Osteocyte (in vitro differentiated cells): ENCODE measurements around the gene NDUFB8. TPM values are rescaled to one million over a fixed set of nuclear protein-coding genes. Genes with fewer than 3 reads are reported as not detected.
A peak's percentile ranks its signal among the peaks of the same experiment; 100 is the strongest.

Source experiments
- DNase-seq: peaks from one replicate; pipeline ENCODE4 v3.0.0; 2021; ENCODE audit warnings: mixed read lengths; ENCODE audit not compliant: unreplicated experiment; ENCODE audit errors: extremely low spot score
- H3K27ac Mint-ChIP-seq: one replicate; pipeline ENCODE4 v1.8.0; 2021; ENCODE audit warnings: mild to moderate bottlenecking, mixed read lengths; ENCODE audit not compliant: unreplicated experiment
- H3K27me3 Mint-ChIP-seq: one replicate; pipeline ENCODE4 v1.8.0; 2021; ENCODE audit warnings: mixed read lengths; ENCODE audit not compliant: unreplicated experiment
- H3K36me3 Mint-ChIP-seq: one replicate; pipeline ENCODE4 v1.8.0; 2021; ENCODE audit warnings: mixed read lengths; ENCODE audit not compliant: unreplicated experiment
- H3K4me1 Mint-ChIP-seq: one replicate; pipeline ENCODE4 v1.8.0; 2021; ENCODE audit warnings: mixed read lengths; ENCODE audit not compliant: unreplicated experiment
- H3K4me3 Mint-ChIP-seq: one replicate; pipeline ENCODE4 v1.8.0; 2021; ENCODE audit warnings: mild to moderate bottlenecking, moderate library complexity, mixed read lengths; ENCODE audit not compliant: unreplicated experiment
- H3K9me3 Mint-ChIP-seq: one replicate; pipeline ENCODE4 v1.8.0; 2021; ENCODE audit warnings: mixed read lengths; ENCODE audit not compliant: unreplicated experiment
- total RNA-seq: library from RNA; stranded (reverse); gene quantifications from 2 replicates; pipeline ENCODE4 v1.2.1, GENCODE V29; 2021
- TF ChIP-seq, protein P1 (sequence below): fragments of 200-600 bp; sonication (generic); IDR thresholded peaks from 2 replicates; pipeline ENCODE4 v1.5.0; 2021; ENCODE audit warnings: antibody characterized with exemption, mild to moderate bottlenecking, moderate library complexity

NDUFB8 gene
- total RNA-seq, 1 donor from 2014 or later, result 169 TPM

GRCh38 chr10:100528921-100529474 lies 673 bp downstream of the NDUFB8 start:
- TF ChIP-seq, protein P1, sequence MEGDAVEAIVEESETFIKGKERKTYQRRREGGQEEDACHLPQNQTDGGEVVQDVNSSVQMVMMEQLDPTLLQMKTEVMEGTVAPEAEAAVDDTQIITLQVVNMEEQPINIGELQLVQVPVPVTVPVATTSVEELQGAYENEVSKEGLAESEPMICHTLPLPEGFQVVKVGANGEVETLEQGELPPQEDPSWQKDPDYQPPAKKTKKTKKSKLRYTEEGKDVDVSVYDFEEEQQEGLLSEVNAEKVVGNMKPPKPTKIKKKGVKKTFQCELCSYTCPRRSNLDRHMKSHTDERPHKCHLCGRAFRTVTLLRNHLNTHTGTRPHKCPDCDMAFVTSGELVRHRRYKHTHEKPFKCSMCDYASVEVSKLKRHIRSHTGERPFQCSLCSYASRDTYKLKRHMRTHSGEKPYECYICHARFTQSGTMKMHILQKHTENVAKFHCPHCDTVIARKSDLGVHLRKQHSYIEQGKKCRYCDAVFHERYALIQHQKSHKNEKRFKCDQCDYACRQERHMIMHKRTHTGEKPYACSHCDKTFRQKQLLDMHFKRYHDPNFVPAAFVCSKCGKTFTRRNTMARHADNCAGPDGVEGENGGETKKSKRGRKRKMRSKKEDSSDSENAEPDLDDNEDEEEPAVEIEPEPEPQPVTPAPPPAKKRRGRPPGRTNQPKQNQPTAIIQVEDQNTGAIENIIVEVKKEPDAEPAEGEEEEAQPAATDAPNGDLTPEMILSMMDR, result no peak
- Mint-ChIP-seq H3K27ac (peak overlapping the region; percentile 96), H3K4me1 (peaks cover 12% of the 10 kb centered on the region), H3K4me3 (peak overlapping the region; percentile 100), H3K27me3 (no peaks in the 10 kb centered on the region), H3K9me3 (no peaks in the 10 kb centered on the region), H3K36me3 (peaks cover 18% of the 10 kb centered on the region)
- DNase-seq, result peak; percentile 25

DNA sequence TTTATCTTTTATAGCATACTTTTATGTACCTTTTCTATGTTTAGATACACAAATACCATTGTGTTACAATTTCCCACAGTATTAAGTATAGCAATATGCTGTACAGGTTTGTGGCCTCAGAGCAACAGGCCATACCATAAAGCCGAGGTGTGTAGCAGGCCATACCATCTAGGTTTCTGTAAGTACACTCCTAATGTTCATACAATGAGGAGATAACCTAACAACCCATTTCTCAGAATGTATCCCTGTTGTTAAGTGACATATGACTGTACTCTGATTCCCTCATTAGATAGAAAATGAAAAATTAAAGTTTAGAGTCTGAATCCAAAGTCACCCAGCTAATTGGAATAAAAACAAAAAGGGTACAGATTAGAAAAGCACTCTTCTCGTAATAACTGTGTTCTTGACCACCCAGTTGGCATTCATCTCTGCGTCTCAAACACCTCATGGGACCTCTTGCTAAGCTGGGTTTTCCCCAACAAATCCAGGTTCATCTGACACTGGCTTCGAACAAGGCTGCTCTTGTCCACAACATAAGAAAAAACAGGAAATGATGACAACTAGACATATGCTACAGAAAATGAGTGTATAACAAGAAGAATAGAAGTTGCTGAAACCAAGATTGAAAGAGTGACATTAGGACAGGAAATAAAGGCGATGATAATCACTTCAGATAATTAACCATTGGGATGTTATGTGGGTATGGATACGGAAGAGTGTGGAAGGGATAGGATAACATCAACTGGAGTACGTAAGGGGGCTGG lies 1.4 kb downstream of the NDUFB8 start:
- Mint-ChIP-seq H3K9me3 (no peaks in the 10 kb centered on the region), H3K27ac (peak overlapping the region; percentile 96), H3K4me3 (peak overlapping the region; percentile 100), H3K36me3 (peaks cover 23% of the 10 kb centered on the region), H3K4me1 (peaks cover 12% of the 10 kb centered on the region), H3K27me3 (no peaks in the 10 kb centered on the region)
- no peak for DNase-seq
- TF ChIP-seq, protein P1, result no peak

DNA sequence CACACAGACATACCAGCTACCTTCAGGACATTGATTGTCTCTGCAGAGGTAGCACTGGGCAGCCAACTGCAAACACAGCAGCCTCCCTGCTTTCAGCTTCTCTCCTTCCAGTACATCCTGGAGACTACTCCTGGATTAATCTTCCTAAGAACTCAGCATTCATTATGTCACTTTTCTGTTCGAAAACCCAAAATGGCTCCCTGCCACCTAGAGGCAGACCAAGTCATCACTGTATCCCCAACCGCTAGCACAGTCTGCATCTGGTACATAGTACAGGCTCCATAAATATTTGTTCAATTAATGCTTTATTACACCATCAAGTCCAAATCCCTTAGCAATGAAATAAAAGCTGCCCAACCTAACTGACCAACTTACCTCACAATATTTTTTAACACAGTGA lies 5.0 kb downstream of the NDUFB8 start:
- Mint-ChIP-seq H3K9me3 (no peaks in the 10 kb centered on the region), H3K4me1 (peaks cover 20% of the 10 kb centered on the region), H3K27ac (no peak overlapping the region), H3K36me3 (peaks cover 26% of the 10 kb centered on the region), H3K27me3 (no peaks in the 10 kb centered on the region), H3K4me3 (no peak overlapping the region)
- TF ChIP-seq, protein P1, result no peak
- DNase-seq, result no peak

GRCh38 chr10:100524206-100524605 lies 5.5 kb downstream of the NDUFB8 start:
- Mint-ChIP-seq H3K9me3 (no peaks in the 10 kb centered on the region), H3K27ac (no peak overlapping the region), H3K4me3 (no peak overlapping the region), H3K4me1 (peaks cover 22% of the 10 kb centered on the region), H3K27me3 (no peaks in the 10 kb centered on the region), H3K36me3 (peaks cover 26% of the 10 kb centered on the region)
- TF ChIP-seq, protein P1, result no peak
- DNase-seq, result no peak

- peak; percentile 40 for DNase-seq
- H3K36me3 Mint-ChIP-seq, result peaks cover 26% of the 10 kb centered on the region
- no peaks in the 10 kb centered on the region for H3K27me3 Mint-ChIP-seq
- TF ChIP-seq, protein P1, result no peak
- no peaks in the 10 kb centered on the region for H3K9me3 Mint-ChIP-seq
- H3K4me3 Mint-ChIP-seq, result no peak overlapping the region
- peaks cover 21% of the 10 kb centered on the region for H3K4me1 Mint-ChIP-seq
- no peak overlapping the region for H3K27ac Mint-ChIP-seq
These were observed 6.7 kb downstream of the NDUFB8 start for GRCh38 chr10:100522945-100523344.
